GM18508 (cell line): ENCODE data around the gene ZNF385A.

ENCODE experiments used
- ATAC-seq: cut with Tn5 transposase; IDR thresholded peaks from one replicate; pipeline ENCODE4 v1.9.1; 2021; ENCODE audit warnings: moderate number of reproducible peaks; ENCODE audit not compliant: insufficient read depth, unreplicated experiment

ZNF385A gene

DNA sequence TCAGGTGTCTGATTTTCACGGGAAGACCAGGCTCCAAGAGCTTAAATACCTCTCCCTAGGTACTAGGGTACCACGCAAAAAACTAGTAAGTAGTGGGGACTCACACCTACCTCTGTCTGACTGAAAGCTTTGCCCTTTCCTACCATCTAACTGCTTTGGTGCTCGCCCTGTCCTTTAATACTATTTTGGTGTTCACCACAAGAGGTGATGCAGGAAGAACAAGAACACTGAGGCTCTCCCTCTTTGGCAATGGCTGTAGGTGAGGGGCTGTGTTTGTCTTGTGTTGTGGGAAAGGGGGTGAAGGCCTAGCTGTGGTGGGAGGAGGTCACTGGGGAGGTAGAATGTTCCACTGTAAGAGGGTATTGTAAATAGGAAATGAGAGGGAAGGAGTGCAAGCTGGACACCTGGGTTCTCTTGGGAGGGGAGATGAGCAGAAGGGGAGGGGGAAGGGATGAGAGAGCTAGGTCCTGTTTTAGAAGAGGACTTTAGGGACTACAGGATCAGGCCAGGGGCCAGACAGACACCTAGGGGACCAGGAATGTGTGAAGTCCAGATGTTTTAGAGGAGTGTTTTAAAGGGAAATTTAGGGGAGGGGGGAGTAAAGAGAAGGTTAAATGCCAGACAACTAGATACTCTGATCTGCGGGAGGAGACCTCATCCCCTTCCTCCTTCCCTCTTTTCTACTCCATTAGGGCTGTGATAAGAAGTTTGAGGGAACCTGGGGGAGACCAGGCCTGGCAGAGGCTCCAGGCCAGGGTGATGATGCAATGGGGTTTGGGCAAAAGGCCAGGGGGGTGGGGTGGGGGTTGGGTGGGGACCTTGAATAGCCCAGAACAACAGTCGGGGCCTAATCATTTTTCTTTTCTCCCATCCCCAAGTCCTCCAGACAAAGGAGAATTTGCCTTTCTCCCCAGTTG, 32.4 kb upstream of the ZNF385A start:
- ATAC-seq, result no peak

DNA sequence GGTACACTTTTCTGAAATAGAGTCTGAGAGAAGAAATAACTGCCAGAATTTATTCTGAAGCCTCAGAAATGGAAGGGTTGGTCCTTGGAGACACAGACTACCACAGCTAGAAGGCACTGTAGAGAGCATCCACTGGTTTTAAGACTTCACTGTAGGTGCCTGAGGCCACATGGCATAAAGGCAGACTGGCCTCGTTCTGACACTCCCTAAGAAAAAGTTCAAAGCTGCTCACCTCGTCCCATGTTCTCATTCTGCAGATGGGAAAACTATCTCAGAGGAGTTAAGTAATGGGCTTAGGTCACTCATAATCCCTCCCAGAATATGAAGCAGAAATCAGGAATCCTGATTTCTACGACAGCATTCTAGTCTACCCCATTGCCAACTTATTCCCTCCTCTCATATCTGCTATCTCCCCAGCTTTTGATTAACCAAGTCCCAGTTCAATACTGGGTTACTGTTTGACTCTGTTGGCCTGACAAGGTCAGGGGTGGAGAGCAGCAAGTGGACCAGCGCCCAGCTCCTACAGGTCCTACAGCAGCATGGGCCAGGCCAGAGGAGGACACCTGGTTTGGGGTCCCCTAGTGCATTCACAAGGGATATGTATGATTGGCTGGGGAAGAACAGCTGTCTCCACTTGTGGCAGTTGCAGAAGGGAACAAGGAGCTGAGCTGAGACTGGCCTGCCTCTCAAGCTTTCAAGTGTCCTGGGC, 30.8 kb upstream of the ZNF385A start:
- ATAC-seq, result no peak

DNA sequence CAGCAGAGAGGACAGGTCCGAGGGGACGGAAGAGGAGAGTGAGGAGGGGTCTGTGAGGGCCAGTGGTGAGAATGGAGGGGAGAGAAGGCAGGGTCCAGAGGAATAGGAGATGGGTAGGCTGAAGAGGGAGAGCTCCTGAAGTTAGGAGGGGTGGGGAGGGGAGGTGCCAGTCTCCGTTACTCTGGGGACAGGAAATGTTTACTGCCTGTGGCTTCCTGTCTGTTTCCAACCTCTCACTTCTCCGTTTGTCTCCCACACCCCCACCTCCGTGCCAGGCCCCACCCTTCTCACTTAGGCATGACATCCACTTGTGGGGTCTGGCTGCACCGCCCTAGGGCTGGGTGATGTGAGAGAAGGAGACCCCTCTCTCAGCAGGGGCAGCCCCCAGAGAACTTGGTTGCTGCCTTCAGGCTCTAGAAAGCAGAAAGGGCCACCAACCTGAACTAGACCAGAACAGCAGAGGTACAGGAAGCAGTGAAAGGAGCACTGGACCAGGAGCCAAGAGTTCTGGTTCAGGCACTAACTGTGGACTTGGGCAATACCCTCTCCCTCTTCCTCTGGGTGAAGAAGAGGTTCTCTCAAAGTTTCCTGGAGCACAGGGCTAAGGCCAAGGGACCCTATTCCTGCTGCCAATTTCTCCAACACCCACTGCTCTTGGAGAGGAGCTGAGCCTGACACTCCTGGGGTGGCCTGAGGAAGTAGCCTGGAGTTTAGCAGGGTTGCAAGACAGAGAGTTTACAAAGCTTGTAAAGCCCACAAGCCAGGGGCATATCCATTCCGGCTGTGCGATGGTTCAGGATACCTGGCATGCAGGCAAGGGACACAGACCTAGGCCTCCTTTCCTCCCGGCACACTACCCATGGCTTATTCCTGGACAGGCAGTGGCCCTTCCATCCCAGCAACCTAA, 29.0 kb upstream of the ZNF385A start:
- ATAC-seq, result no peak

DNA sequence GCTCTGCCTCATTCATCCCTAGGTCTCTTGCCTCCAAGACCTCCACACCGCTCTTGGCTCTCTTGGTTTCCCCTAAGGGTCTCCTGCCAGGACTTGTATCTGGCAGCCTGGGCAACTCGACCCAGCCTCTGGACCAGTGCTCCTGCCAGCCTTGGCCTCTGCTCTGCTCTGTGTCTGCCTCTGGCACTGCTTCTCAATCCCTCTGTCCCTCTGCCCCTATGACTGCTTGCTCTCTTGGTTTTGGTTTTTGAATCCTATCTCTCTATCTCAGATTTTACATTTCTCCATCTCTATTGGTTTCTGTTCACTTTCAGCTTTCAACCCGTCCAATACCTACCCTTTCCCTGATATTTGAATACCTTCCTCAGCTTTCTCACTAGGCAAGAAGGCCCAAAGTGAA, 28.3 kb upstream of the ZNF385A start:
- no peak for ATAC-seq

GRCh38 chr12:54412348-54412747, 27.8 kb upstream of the ZNF385A start:
- no peak for ATAC-seq

- ATAC-seq, result no peak
Observed at GRCh38 chr12:54411391-54412241, 27.1 kb upstream of the ZNF385A start.

DNA sequence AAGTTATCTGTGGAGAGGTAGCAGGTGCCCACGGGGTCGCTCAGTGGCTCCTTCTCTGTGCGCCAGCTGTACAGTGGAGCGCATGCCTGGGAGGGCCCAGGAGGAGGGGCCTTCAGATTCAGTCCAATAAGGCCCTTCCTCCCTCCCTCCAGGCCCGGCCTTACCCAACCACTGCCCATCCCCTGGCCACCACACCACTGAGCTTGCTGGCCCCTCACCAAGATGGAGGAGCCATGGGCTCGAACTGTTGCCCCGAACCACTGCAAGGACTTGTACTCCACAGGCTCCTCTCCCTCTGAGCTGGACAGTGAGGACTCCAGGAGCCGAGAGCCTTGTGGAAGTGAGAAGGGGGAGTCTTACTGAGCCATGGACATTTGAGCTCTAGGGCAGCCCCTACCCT, 24.7 kb upstream of the ZNF385A start:
- ATAC-seq, result no peak

- ATAC-seq, result no peak
Observed at GRCh38 chr12:54407183-54407905, 22.8 kb upstream of the ZNF385A start.

- ATAC-seq, result no peak
Observed at GRCh38 chr12:54405573-54405972, 21.0 kb upstream of the ZNF385A start.

DNA sequence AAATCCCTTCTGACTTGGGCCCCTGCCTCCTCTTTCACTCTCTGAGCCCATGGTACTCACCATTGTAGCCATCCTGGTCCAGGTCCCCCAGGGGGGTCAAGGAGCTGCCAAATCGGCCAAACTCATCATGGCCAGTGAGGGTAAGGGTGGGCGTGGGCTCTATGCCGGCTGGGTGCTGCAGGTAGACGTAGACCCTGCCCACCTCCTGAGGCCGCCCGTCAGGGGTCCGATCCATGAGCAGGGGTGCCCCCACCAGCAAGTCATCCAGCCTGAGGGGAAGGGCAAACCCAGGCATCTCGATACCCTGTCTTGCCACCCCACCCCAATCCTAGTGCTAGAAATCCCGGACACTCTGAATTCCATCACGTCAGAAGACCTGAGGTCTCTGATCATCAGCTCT, 20.6 kb upstream of the ZNF385A start:
- no peak for ATAC-seq

- no peak for ATAC-seq
Observed at GRCh38 chr12:54404061-54405004, 19.8 kb upstream of the ZNF385A start.

- no peak for ATAC-seq
Observed at GRCh38 chr12:54401119-54401518, 16.6 kb upstream of the ZNF385A start.

- no peak for ATAC-seq
Observed at GRCh38 chr12:54398995-54399793, 14.7 kb upstream of the ZNF385A start.

GRCh38 chr12:54398218-54398617, 13.7 kb upstream of the ZNF385A start:
- no peak for ATAC-seq

DNA sequence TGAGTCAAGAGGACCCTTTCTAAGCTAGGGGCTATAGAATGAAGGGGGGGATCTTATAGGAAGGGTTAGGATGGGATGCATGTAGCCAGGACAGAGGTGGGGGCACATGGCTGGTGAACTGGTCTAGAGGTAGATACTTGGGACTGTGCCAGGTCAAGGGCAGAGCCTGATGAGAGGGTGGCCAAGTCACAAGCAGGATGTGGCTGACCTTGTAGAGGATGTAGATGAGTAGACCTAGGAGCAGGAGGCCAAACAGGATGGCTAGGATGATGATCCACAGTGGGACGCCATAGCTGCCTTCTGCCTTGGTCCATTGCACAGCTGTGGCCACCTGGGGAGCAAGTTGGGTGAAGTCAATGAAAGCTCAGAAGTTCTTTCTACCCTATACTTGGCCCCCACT, 12.6 kb upstream of the ZNF385A start:
- no peak for ATAC-seq

DNA sequence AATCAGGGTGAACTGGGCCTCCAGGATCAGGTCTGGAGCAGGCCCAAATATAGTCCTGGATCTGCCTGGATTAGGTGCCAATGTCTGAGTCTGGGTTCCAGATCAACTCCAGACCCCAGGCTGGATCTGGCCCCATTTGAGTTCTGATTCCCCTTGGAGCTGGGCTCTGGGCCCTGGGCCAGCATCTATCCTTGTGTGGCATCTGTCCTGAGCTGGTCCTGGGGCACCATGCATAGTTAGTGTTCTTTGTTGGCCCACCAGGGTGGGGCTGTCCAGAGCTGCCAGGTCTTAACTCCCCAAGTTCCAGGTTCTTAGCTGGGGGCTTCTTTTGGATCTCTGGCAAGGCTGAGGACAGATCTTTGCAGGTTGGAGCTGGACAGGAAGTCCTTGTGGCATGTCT, 11.0 kb upstream of the ZNF385A start:
- no peak for ATAC-seq

DNA sequence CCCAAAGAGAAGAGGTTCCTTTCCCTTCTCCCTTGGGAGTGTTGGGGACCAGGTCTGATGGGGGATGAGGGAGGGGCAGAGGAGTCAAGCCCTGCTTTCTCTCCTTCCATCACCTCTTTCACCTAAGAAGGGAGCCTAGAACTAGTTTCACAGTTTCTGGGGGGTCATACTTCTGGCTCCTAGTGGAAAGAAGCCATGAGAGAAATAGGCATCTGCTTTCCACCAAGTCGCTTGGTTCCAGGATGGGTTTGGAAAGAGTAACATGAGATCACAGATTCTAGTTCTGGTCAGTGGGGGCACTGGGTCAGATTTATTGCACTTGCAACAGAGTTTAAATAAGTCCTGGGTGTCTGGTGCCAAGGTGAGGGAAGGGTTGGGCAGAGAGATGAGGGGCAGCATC, 10.5 kb upstream of the ZNF385A start:
- ATAC-seq, result no peak
